Stimulated activated naive CD8-positive, alpha-beta T cell treated with anti-CD3 and anti-CD28 coated beads, Interleukin-15, Interleukin-2, amounts not matched to agents 100 U/mL and 50 U/mL, for 24 hours (primary cell): ENCODE results near the gene TMEM80.
"Not testable (repeated sequence)": the region's sequence is repeated elsewhere in the genome, so short reads cannot be mapped to it uniquely, and the experiment has no call there.

Source experiments
- ATAC-seq: fragments of 150-1000 bp; cut with Tn5 transposase; one replicate; pipeline ENCODE4 v1.10.0; 2021
- DNase-seq: peaks from one replicate; pipeline ENCODE4 v3.0.0; 2021

TMEM80 gene

GRCh38 chr11:679271-680207, 16.1 kb upstream of the TMEM80 start:
- ATAC-seq (no peak), DNase-seq (no peak)

- no peak for ATAC-seq
Measured at GRCh38 chr11:680476-680875, 15.1 kb upstream of the TMEM80 start.

GRCh38 chr11:680970-681369, 14.6 kb upstream of the TMEM80 start:
- peak; percentile 39 for DNase-seq
- peak; percentile 81 for ATAC-seq

More at GRCh38 chr11:680476-680875, 15.1 kb upstream of the TMEM80 start:
- no peak for DNase-seq

DNA sequence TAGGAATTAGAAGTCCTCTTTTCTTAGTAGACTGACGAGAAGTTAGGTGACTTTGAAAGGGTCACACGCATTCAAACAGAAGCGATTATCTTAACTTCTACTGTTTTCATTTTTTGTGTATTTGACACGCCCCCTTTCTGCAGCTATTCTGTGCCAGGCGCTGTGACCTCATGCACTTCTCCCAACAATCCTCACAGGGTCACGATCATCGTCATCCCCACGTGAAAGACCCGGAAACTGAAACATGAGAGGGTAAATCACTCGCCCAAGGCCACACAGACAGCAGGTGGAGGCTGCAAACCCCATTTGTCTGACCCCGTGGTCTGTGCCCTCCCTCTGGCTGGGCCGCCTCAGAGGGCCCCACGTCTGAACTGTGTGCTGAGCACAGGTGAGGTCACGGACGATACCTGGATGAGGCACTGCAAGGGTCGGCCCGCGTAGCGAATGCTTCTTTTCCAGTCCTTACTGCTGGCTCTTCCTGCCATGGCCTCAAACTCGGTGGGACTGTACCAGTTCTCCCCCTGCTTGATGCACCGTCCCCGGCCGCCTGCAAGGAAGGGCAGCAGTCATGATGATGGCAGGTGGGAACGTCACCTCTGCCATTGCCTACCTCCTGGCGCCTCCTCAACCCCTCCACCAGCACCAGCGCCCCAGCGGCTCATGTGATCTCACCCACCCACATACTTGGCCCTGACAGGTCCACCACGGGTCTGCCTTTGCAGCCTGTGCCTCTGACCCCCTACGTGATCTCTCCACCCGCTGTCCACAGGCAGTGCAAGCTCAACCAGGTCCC, 9.0 kb upstream of the TMEM80 start:
- peak; percentile 31 for ATAC-seq
- no peak for DNase-seq

DNA sequence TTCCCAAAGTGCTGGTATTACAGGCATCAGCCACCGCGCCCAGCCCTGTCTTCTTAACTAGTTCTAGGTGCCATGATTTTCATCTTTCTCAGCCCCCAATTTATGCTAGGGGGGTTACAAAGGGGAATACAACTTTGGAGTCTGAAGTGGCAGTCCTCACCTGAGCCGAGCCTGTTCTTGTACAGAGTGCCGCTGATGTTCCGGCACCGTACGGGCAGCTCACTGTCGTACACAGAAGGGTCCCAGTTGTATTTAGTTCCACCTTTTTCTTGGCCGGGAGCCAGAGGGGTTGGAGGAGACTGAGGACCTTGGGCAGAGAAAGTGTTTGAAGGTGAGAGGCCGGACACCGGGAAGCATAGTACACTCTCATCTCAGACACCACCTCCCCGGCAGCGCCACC, 7.9 kb upstream of the TMEM80 start:
- DNase-seq: no peak
- ATAC-seq: no peak

DNA sequence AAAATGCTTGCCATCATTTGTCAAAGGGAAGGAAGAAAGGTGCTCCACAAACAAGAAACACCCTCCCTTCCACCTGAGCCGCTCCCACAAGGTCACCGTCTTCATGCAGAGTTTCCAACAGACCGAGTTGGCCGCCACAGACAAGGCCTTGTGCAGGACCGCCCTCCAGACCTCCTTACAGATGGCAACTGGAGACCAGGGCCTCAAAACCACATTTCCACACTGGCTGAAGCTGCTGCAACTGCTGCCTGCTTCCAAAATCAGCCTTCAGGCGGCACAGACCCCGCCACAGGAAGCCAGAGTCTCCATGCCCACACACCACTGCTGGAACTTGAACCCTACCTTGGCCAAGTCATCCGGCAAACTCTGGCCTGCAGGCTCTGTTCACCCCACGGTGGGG, 6.9 kb upstream of the TMEM80 start:
- no peak for DNase-seq
- no peak for ATAC-seq

GRCh38 chr11:689625-690024, 6.0 kb upstream of the TMEM80 start:
- no peak for DNase-seq
- ATAC-seq: no peak

DNA sequence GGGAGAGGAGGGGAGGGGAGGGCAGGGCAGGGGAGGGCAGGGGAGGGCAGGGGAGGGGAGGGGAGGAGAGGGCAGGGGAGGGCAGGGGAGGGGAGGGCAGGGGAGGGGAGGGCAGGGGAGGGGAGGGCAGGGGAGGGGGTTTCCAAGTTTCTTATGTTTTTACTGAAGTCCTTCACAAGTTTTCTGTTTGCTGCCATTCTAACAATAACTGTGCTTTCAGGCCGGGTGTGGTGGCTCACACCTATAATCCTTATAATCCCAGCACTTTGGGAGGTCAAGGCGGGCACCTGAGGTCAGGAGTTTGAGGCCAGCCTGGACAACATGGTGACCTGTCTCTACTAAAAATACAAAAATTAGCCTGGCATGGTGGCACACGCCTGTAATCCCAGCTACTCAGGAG, 5.4 kb upstream of the TMEM80 start:
- ATAC-seq, DNase-seq: not testable (repeated sequence)

- ATAC-seq: no peak
- no peak for DNase-seq
Measured at GRCh38 chr11:690738-691633, 4.6 kb upstream of the TMEM80 start.

DNA sequence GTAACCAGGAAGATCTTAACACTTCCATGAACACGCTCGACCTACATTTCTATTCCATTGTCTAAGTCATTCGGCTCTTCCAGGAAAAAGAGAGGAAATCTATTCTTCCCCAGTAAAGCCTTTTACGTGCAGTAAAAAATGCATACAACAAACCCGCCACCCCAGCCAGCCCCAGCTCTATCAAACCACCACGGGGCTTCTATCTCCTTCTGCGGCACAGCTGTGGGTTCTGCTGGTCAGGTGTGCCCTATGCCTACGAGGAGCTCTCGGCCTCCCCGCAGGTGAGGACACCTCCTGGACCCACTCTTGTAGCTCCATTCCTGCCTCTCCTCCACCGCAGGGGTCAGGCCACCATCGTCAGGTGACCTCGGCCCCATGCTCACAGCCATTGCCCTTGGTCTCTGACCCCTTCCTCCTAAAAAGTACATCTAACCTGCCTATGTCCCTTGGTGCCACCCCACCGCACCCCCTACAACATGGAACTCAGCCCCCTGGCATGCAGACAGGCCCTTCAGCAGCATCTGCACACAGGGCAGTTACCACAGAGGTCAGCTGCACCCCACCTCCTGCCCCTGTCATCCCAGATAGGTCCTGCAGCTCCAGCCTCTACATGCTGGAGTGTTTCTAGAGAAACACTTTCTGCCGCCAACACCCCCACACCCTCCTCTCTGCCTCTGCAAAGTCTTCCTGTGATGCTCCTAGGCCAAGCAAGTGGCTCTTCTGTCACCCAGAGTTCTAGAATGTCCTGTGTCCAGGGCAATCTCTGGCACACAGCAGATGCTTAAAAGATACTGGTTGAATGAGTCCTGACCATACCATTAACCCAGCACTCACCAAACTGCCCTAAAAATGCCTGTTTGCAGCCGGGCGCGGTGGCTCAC, 3.7 kb upstream of the TMEM80 start:
- ATAC-seq (no peak), DNase-seq (no peak)

- no peak for ATAC-seq
- DNase-seq: no peak
Measured at GRCh38 chr11:692824-693414, 2.7 kb upstream of the TMEM80 start.

DNA sequence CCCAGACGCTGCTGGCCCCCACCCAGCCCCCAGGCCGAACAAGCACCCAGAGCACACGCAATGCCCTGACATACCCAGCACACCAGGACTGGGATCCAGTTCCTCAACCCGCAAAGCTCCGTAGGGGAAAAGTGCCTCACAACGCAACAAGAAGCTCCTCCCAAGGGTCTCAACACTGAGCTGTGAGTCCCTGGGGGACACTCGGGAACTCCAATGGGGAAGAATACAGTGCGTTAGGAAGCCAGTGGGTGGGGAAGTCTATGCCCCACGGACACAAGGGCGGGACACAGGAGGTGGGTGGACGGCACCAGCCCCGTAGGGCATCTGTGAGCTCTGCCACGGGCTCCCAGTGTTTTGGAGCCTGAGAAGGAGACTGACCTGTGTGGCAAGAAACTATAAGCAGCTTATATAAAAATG, 2.2 kb upstream of the TMEM80 start:
- no peak for DNase-seq
- no peak for ATAC-seq

- ATAC-seq (no peak), DNase-seq (no peak)
Measured at GRCh38 chr11:693887-694562, 1.6 kb upstream of the TMEM80 start.

DNA sequence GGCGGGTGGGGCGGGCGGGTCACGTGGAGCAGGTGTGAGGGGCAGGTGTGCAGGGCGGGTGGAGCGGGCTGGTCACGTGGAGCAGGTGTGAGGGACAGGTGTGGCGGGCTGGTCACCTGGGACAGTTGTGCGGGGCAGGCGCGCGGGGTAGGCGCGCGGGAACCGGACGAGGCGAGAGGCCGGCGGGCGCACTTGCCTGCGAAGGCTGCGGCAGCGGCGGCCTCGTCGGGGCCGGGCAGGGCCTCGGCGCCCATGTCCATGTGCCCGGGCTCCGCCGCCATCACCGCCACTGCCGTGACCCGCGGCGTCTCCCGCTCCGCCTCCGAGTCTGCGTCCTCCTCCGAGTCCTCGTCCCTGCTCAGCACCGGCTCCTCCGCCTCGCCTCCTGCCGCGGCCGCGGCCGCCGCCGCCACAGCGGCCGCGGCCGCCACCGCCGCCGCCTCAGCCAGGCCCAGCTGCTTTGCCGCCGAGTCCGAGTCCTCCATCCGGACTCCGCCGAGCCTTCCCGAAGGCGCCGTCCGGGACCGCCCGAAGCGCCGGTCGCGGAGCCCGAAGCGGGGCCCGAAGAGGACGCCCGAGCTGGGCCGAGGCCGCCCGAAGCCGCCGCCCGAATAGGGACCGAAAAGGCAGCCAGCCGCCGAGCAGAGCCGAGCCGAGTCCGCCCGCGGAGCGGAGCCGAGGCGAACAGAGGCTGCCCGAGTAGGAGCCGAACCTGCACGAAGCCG, 891 bp upstream of the TMEM80 start, which contains the start of gene DEAF1:
TSS of gene DEAF1 (minus strand) at position 660 of the 725 bp plus-strand sequence. CDS start at position 485, 175 bp downstream.
- DNase-seq: peak; percentile 99
- ATAC-seq: peak; percentile 87

DNA sequence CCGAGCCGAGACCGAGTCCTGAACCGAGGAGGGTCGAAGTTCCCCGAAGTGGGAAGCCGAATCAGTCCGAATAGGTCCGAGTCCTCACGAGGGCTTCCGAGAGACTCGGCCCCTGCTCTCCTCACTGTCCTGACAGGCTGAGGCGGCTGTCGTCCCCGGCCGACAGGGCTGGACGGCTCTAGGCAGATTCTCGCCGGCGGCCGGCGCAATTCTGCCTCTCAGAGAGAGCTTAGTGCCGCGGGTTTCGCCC, 403 bp upstream of the TMEM80 start:
- ATAC-seq (no peak), DNase-seq (no peak)

- ATAC-seq (no peak), DNase-seq (no peak)
Measured at GRCh38 chr11:696955-697491, 1.4 kb downstream of the TMEM80 start.

- no peak for DNase-seq
Measured at GRCh38 chr11:697811-698311, 2.2 kb downstream of the TMEM80 start.

GRCh38 chr11:698493-699115, 3.0 kb downstream of the TMEM80 start:
- ATAC-seq (no peak), DNase-seq (no peak)

More at GRCh38 chr11:697811-698311, 2.2 kb downstream of the TMEM80 start:
- ATAC-seq: no peak

- ATAC-seq (no peak), DNase-seq (no peak)
Measured at GRCh38 chr11:699116-699508, 3.5 kb downstream of the TMEM80 start.
